ENCODE measurements around the gene SLX4IP.

The SLX4IP gene

DNA sequence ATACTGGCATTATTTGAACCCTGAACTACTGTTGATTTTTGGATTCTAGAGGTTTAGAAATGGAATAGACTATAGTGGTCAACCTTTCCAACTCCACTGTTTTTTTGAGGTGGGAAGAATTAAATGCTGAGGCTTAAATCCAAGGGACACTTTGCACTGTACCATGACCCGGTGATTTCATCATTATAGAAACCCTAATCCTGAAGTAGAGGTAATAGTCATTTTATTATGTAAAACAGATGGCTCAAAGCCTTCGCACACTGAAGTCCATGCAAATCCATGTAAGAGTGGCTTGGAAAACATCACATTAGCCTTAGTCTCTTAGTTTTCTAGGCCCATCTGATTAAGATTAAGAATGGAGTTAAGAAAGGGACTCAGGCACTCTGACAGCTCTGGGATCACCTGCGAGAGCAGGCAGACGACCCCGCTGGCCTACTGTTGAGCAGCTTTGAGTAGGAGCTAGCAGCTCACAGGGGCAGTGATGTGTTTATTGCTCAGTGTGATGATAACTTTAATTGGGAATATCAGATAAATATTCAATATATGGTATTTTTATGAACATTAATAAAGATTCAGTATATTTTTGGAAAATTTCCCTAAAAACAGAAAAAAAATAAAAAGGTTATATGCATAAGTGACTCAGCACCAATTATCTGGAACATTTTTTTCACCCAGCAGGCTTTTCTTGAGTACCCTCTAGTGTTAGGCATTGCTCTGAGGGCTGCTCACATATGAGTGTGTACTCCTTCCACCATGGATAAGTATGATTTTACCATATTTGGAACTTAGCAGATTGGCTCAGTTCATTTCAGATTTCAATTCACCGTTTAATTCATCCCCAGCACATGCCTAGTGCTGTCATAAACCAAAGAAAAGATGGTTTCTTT lies 13.4 kb downstream of the SLX4IP start:
- ChIA-PET CTCF (interaction anchor here (0.6 to 0.7 kb wide), 2 partner anchors 470 to 832 kb away, joined by 3 to 4 read pairs; no protein-coding TSS in a partner anchor), POLR2A (no interaction called here)
- TF ChIP-seq ZNF223 (tag by site-specific recombination; IDR thresholded peaks at IDR 0.05) (no peak), ZBTB21 (tag by site-specific recombination; IDR thresholded peaks at IDR 0.05) (no peak), HOXA7 (CRISPR knock-in tag; IDR thresholded peaks at IDR 0.05; ENCODE audit: borderline replicate concordance) (no peak), ZNF768 (tag by site-specific recombination; IDR thresholded peaks at IDR 0.05) (no peak), ZNF837 (tag by site-specific recombination; IDR thresholded peaks at IDR 0.05) (no peak), ZIC2 (tag by site-specific recombination; IDR thresholded peaks at IDR 0.05) (no peak)
- TF ChIP-seq, protein P1, sequence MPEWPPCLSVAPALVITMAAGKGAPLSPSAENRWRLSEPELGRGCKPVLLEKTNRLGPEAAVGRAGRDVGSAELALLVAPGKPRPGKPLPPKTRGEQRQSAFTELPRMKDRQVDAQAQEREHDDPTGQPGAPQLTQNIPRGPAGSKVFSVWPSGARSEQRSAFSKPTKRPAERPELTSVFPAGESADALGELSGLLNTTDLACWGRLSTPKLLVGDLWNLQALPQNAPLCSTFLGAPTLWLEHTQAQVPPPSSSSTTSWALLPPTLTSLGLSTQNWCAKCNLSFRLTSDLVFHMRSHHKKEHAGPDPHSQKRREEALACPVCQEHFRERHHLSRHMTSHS (tag by site-specific recombination; IDR thresholded peaks at IDR 0.05), result no peak
- TF ChIP-seq, protein P2, sequence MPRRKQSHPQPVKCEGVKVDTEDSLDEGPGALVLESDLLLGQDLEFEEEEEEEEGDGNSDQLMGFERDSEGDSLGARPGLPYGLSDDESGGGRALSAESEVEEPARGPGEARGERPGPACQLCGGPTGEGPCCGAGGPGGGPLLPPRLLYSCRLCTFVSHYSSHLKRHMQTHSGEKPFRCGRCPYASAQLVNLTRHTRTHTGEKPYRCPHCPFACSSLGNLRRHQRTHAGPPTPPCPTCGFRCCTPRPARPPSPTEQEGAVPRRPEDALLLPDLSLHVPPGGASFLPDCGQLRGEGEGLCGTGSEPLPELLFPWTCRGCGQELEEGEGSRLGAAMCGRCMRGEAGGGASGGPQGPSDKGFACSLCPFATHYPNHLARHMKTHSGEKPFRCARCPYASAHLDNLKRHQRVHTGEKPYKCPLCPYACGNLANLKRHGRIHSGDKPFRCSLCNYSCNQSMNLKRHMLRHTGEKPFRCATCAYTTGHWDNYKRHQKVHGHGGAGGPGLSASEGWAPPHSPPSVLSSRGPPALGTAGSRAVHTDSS (tag by site-specific recombination; IDR thresholded peaks at IDR 0.05), result no peak
- TF ChIP-seq, protein P3, sequence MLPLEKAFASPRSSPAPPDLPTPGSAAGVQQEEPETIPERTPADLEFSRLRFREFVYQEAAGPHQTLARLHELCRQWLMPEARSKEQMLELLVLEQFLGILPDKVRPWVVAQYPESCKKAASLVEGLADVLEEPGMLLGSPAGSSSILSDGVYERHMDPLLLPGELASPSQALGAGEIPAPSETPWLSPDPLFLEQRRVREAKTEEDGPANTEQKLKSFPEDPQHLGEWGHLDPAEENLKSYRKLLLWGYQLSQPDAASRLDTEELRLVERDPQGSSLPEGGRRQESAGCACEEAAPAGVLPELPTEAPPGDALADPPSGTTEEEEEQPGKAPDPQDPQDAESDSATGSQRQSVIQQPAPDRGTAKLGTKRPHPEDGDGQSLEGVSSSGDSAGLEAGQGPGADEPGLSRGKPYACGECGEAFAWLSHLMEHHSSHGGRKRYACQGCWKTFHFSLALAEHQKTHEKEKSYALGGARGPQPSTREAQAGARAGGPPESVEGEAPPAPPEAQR (tag by site-specific recombination; IDR thresholded peaks at IDR 0.05), result no peak
- no peak overlapping the region for H3K27ac ChIP-seq (ENCODE audit: extremely low read depth, low read depth, low read length)
- H3K36me3 ChIP-seq (ENCODE audit: control insufficient read depth in 2 of 2, insufficient read depth in 1 of 2, low read length in 2 of 2), result no peaks in the 10 kb centered on the region
- H3K9me3 ChIP-seq (ENCODE audit: control insufficient read depth, insufficient read depth, low read depth, low read length), result no peaks in the 10 kb centered on the region
- H3K4me3 ChIP-seq (ENCODE audit: low read depth, low read length), result no peak overlapping the region
- H3K4me1 ChIP-seq (ENCODE audit: control insufficient read depth, insufficient read depth, low read length), result peaks cover 3% of the 10 kb centered on the region; the same call in 1 of the 2 replicates

DNA sequence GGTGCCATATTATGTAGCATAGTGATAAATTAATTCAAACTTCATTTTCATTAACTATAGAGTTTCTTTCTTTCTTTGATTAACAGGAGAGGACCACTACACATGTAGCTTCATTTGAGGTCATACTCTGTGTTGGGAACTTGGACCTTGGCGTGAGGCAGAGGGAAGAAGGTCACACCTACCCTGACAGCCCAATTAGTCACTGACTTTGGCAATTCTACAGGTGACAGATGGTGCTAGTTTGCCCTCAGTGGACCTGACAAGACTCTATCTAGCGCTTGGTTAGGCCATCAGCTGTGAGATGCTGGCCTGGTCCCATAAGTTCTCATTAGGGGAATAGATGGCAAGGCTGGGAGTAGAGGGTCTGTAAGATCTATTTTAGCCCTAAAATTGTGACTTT lies 14.2 kb downstream of the SLX4IP start:
- Histone ChIP-seq H3K9me3 (ENCODE audit: control insufficient read depth, insufficient read depth, low read depth, low read length) (no peaks in the 10 kb centered on the region), H3K4me1 (ENCODE audit: control insufficient read depth, insufficient read depth, low read length) (peaks cover 3% of the 10 kb centered on the region; the same call in 1 of the 2 replicates), H3K27ac (ENCODE audit: extremely low read depth, low read depth, low read length) (no peak overlapping the region), H3K36me3 (ENCODE audit: control insufficient read depth in 2 of 2, insufficient read depth in 1 of 2, low read length in 2 of 2) (no peaks in the 10 kb centered on the region), H3K4me3 (ENCODE audit: low read depth, low read length) (no peak overlapping the region)
- CTCF ChIA-PET, result interaction anchor here (0.6 kb wide), 1 partner anchor 471 kb away, joined by 3 read pairs; no protein-coding TSS in a partner anchor
- POLR2A ChIA-PET, result no interaction called here
- no peak for TF ChIP-seq ZNF473 (tag by site-specific recombination; IDR thresholded peaks at IDR 0.05)
- TF ChIP-seq ZNF571 (tag by site-specific recombination; IDR thresholded peaks at IDR 0.05), result no peak
- TF ChIP-seq ZNF248 (tag by site-specific recombination; IDR thresholded peaks at IDR 0.05), result no peak
- no peak for TF ChIP-seq YY2 (tag by site-specific recombination; IDR thresholded peaks at IDR 0.05)

GRCh38 chr20:10453241-10453640 lies 18.1 kb downstream of the SLX4IP start:
- TF ChIP-seq ZNF692 (tag by site-specific recombination; IDR thresholded peaks at IDR 0.05), result no peak
- TF ChIP-seq ZBTB17 (tag by site-specific recombination; IDR thresholded peaks at IDR 0.05), result no peak
- TF ChIP-seq ZNF558 (tag by site-specific recombination; IDR thresholded peaks at IDR 0.05), result no peak
- no peak for TF ChIP-seq ZSCAN30 (tag by site-specific recombination; IDR thresholded peaks at IDR 0.05)
- no peaks in the 10 kb centered on the region for H3K36me3 ChIP-seq (ENCODE audit: control insufficient read depth in 2 of 2, insufficient read depth in 1 of 2, low read length in 2 of 2)
- H3K4me3 ChIP-seq (ENCODE audit: low read depth, low read length), result no peak overlapping the region
- H3K4me1 ChIP-seq (ENCODE audit: control insufficient read depth, insufficient read depth, low read length), result no peaks in the 10 kb centered on the region
- no peak overlapping the region for H3K27ac ChIP-seq (ENCODE audit: extremely low read depth, low read depth, low read length)
- POLR2A ChIA-PET, result interaction anchor here (1.6 kb wide), 1 partner anchor 19 kb away, joined by 4 read pairs; the partner anchor contains the start of genes MKKS and SLX4IP
- no peaks in the 10 kb centered on the region for H3K9me3 ChIP-seq (ENCODE audit: control insufficient read depth, insufficient read depth, low read depth, low read length)
- CTCF ChIA-PET, result interaction anchor here (0.5 to 0.8 kb wide), 4 partner anchors 9 to 1469 kb away, joined by 3 read pairs; no protein-coding TSS in a partner anchor

Data from HEK293 (cell line).